HEK293 (cell line): Measurements from ENCODE around the gene MYLK.

Experiments
- REST ChIP-seq: fragments of 450-650 bp; formaldehyde crosslinking; IDR thresholded peaks from 2 replicates; pipeline ENCODE4 v1.5.1; 2016; ENCODE audit warnings: missing biosample characterization, missing genetic modification characterization
- ZBTB7A ChIP-seq: fragments of 450-650 bp; formaldehyde crosslinking; IDR thresholded peaks from 2 replicates; pipeline ENCODE4 v1.5.1; 2016; ENCODE audit warnings: low read depth, missing biosample characterization, missing genetic modification characterization
- ZNF121 ChIP-seq: fragments of 450-650 bp; formaldehyde crosslinking; IDR thresholded peaks from 2 replicates; pipeline ENCODE4 v1.5.1; 2016; ENCODE audit warnings: missing biosample characterization, missing genetic modification characterization
- ZNF138 ChIP-seq: fragments of 450-650 bp; formaldehyde crosslinking; IDR thresholded peaks from 2 replicates; pipeline ENCODE4 v1.5.1; 2016; ENCODE audit warnings: missing biosample characterization, missing genetic modification characterization, borderline replicate concordance
- ZNF248 ChIP-seq: fragments of 450-650 bp; formaldehyde crosslinking; IDR thresholded peaks from 2 replicates; pipeline ENCODE4 v1.5.1; 2017; ENCODE audit warnings: missing biosample characterization, missing genetic modification characterization
- ZNF274 ChIP-seq, 2 experiments: fragments of 200-500 bp in 1 of 2; fragments of 450-650 bp in 1 of 2; sonication (Bioruptor generic) in 1 of 2; formaldehyde crosslinking in 1 of 2; IDR thresholded peaks; 2 replicates each; pipeline versions ENCODE4 v1.5.1 to v1.6.1; 2014 to 2016; ENCODE audit warnings: borderline replicate concordance in 1 of 2, inconsistent platforms in 1 of 2, low read length in 1 of 2, missing biosample characterization in 1 of 2, missing genetic modification characterization in 1 of 2
- ZNF335 ChIP-seq: fragments of 450-650 bp; formaldehyde crosslinking; conservative IDR thresholded peaks from 2 replicates; pipeline ENCODE4 v1.5.1; 2016; ENCODE audit warnings: missing biosample characterization, missing genetic modification characterization
- ZNF521 ChIP-seq: fragments of 450-650 bp; formaldehyde crosslinking; IDR thresholded peaks from 2 replicates; pipeline ENCODE4 v1.5.1; 2017; ENCODE audit warnings: missing biosample characterization, mild to moderate bottlenecking, missing genetic modification characterization
- ZNF747 ChIP-seq: fragments of 450-650 bp; formaldehyde crosslinking; IDR thresholded peaks from 2 replicates; pipeline ENCODE4 v1.5.1; 2016; ENCODE audit warnings: missing biosample characterization, missing genetic modification characterization
- TF ChIP-seq, protein P1 (sequence below): fragments of 450-650 bp; formaldehyde crosslinking; IDR thresholded peaks from 2 replicates; pipeline ENCODE4 v1.5.1; 2016; ENCODE audit warnings: missing biosample characterization, missing genetic modification characterization
- TF ChIP-seq, protein P2 (sequence below): fragments of 450-650 bp; formaldehyde crosslinking; IDR thresholded peaks from 2 replicates; pipeline ENCODE4 v1.5.1; 2016; ENCODE audit warnings: missing biosample characterization, missing genetic modification characterization

DNA sequence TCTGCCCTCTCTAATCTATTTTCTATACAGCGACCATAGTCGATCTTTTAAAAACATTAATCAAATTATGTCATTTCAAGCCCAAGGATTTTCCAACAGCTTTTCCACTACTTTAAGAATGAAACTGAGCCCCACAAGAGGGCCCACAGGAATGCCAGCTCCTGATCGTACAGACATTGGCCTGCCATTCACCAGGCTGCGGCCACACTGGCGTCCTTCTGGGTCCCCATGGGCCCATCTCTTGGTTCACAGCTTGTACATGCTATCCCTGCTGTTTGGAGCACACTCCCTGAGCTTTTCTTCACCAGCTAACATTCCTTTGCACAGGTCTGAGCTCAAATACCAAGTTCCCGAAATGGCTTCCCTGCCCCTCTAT lies 149.6 kb downstream of the MYLK start:
- no peak for TF ChIP-seq ZNF138 (tag by site-specific recombination)
- no peak for TF ChIP-seq ZBTB7A
- TF ChIP-seq, protein P1, sequence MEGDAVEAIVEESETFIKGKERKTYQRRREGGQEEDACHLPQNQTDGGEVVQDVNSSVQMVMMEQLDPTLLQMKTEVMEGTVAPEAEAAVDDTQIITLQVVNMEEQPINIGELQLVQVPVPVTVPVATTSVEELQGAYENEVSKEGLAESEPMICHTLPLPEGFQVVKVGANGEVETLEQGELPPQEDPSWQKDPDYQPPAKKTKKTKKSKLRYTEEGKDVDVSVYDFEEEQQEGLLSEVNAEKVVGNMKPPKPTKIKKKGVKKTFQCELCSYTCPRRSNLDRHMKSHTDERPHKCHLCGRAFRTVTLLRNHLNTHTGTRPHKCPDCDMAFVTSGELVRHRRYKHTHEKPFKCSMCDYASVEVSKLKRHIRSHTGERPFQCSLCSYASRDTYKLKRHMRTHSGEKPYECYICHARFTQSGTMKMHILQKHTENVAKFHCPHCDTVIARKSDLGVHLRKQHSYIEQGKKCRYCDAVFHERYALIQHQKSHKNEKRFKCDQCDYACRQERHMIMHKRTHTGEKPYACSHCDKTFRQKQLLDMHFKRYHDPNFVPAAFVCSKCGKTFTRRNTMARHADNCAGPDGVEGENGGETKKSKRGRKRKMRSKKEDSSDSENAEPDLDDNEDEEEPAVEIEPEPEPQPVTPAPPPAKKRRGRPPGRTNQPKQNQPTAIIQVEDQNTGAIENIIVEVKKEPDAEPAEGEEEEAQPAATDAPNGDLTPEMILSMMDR (tag by site-specific recombination), result no peak
- no peak for TF ChIP-seq REST (tag by site-specific recombination)
- TF ChIP-seq ZNF335 (tag by site-specific recombination), result no peak
- TF ChIP-seq ZNF521 (tag by site-specific recombination), result no peak
- TF ChIP-seq ZNF121 (tag by site-specific recombination), result no peak
- no peak for TF ChIP-seq ZNF274 (IDR thresholded peaks at IDR 0.05; ENCODE audit: low read length)
- no peak for TF ChIP-seq ZNF274 (tag by site-specific recombination; IDR thresholded peaks at IDR 0.05; ENCODE audit: borderline replicate concordance)
- no peak for TF ChIP-seq ZNF248
- no peak for TF ChIP-seq ZNF747 (tag by site-specific recombination)
- TF ChIP-seq, protein P2, sequence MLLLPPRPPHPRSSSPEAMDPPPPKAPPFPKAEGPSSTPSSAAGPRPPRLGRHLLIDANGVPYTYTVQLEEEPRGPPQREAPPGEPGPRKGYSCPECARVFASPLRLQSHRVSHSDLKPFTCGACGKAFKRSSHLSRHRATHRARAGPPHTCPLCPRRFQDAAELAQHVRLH (tag by site-specific recombination), result no peak
